Erythroblast (primary cell): ENCODE data around the gene TMEM223.
A peak's percentile ranks its signal among the peaks of the same experiment; 100 is the strongest.

Experiments
- DNase-seq, 2 experiments: peaks; one replicate each; lab custom pipeline; 2025; lab: John Stamatoyannopoulos, UW
- GATA1 ChIP-seq: IDR thresholded peaks from 2 replicates; pipeline ENCODE4 v1.6.1; 2011; ENCODE audit warnings: low read depth, mild to moderate bottlenecking, control low read depth, low read length, moderate library complexity
- POLR2A ChIP-seq: IDR thresholded peaks from 2 replicates; pipeline ENCODE4 v1.6.1; 2011; ENCODE audit warnings: mild to moderate bottlenecking, low read length

The TMEM223 gene

DNA sequence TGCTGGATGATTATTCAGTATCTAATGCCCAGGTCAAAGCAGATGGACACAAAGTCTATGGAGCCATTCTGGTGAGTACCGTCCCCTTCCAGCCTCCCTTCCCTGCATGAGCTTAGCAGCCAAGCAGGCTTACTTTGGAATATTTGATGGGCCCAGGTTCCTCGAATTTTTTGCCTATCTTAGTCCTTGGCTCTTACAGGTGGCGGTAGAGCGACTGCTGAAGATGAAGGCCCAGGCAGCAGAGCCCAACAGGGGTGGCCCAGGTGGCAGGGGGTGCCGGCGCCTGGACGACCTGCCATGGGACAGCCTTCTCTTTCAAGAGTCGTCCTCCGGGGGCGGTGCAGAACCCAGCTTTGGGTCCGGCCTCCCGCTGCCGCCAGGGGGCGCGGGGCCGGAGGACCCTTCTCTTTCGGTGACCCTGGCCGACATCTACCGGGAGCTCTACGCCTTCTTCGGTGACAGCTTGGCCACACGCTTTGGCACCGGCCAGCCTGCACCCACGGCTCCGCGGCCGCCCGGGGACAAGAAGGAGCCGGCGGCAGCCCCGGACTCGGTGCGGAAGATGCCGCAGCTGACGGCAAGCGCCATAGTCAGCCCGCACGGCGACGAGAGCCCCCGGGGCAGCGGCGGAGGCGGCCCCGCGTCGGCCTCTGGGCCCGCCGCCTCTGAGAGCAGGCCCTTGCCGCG is 5.3 kb downstream of the TMEM223 start:
- no peak for TF ChIP-seq POLR2A
- no peak for TF ChIP-seq GATA1
- DNase-seq = peak; percentile 91 to 95

DNA sequence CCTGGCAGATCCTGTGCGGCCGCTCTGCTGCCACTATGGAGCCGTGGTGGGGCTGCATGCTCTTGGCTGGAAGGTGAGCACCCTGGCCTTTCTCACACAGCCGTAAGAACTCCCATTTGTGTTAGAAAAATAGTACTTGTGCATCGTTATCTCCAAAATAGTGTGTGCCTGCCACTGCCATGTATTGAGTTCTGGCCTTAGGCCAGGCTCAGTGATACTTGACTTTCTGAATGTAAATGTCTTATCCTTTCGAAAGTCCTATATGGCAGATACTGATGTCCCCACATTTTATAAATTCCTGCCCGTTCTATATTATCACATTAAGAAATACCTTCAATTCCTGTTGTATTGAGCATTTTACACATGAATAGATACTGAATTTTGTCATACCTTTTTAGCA is 9.1 kb downstream of the TMEM223 start:
- peak; percentile 29 to 53 for DNase-seq

DNA sequence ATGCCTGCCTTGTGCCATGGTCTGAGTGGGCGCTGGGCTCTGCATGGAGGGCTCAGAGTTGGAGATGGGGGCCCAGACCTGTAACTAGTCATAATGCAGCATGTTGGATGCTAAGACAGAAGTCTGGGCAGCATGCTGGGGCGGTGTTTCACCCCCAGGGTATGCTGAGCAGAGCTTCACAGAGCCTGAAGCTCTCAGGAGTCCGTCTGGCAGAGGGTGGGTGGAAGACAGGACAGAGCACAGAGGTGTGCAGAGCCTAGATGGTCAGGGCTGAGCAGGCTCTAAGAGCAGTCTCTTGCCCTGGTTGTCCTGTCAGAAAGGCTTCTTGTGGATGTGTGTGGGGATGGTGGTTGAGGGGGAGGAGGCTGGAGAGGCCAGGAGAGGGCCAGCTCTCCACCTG is 13.4 kb downstream of the TMEM223 start:
- no peak for DNase-seq
- TF ChIP-seq GATA1 (no peak), POLR2A (no peak)

More for the DNA sequence above, 9.1 kb downstream of the TMEM223 start:
- TF ChIP-seq POLR2A (no peak), GATA1 (no peak)

DNA sequence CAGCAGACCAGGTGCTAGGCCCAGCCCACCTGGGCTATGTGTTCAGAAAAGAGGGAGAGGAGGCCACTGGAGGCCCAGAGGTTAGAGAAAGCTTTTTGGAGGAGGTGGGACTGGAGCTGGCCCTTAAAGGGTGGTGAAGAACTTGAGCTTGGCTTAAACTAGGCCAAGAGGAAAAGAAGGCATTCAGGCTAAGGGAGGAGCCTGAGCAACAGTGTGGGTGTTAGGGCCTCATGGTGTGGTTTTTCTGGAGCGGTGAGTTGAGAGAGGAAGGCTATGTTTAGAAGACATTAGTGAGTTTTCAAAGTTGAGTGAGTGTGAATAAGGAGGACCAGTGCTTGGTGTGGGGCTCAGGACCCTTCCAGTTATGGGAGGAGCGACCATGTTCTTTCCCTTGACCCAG is 14.4 kb downstream of the TMEM223 start:
- TF ChIP-seq POLR2A = no peak
- no peak for TF ChIP-seq GATA1
- DNase-seq = no peak

DNA sequence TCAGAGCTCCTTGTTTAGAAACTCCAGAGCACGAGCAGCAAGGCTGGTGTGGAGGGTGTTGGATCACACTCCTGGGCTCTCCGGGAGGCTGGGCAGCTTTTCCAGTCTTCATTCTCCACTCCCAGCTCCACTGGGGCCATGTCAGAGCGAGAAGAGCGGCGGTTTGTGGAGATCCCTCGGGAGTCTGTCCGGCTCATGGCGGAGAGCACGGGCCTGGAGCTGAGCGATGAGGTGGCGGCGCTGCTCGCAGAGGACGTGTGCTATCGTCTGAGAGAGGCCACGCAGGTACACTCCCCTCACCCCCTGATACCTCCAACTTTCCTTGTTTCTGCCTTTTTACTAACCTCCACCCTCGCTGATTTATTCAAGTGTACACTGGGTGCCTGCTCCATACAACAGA is 16.2 kb downstream of the TMEM223 start:
- TF ChIP-seq GATA1 (no peak), POLR2A (no peak)
- DNase-seq = no peak

DNA sequence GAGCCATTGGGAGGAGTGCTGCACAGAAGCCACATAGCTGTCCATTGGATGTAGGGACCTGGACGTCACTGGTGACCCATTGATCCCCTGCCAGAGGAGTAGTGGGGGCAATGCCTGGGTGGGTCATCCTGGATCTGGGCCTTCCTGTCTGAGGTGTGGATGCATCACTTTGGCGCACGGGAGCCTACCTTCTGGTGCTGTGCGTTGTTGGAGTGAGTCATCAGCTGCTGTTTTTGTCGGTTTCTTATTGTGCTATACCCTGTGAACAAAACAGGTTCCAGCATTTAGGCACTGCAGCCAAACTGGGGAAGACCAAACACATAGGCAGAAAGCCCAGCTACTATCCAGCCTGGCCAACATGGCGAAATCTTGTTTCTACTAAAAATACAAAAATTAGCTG is 17.4 kb downstream of the TMEM223 start:
- TF ChIP-seq POLR2A = no peak
- TF ChIP-seq GATA1 = no peak
- DNase-seq = no peak

DNA sequence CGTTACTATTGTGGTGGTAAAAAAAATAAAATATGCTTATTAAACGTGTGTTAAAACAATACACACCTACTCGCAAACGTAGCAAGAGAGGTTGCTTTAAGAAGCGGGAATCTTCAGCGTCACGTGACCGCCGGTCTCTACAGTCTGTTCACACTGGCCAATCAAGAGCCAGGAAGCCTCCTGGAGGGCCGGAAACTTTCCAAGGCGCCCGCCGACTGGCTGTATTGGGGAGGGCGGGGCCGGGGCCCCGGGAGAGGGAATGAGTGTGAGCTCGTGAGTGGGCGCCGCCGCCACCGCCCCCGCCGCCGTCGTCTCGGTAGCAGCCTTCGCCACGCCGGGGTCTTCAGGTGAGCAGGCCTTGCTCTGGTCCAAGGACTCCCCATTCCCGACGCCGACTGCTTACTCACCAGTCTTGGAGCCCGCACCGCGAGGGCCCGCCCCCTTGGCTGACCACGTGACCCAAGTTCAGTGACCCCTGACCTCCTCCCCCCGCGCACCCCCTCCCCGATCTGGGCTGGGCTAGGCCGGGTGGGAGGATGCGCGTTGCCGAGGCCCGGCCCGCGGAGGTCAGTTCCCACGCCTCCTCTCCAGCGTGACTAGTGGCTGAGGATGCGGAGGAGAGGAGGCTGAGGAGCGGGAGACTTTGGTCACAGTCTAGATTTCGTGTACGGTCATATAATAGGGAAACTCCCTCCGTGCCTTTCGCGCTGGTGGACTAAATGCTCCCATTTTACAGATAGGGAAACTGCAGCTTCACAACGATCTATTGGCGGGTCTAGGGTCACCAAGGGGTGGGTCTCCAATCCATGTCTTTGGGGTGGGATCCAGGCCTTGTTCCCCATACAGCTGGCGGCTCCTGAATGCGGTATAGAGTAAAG is 20.4 kb downstream of the TMEM223 start, which contains the start of gene TAF6L:
TSS of gene TAF6L (plus strand) at position 253 of the 878 bp plus-strand sequence. CDS start 4,388 bp downstream, outside the sequence.
- DNase-seq = peak; percentile 95 to 96
- TF ChIP-seq GATA1 = no peak
- peak; percentile 69 for TF ChIP-seq POLR2A

DNA sequence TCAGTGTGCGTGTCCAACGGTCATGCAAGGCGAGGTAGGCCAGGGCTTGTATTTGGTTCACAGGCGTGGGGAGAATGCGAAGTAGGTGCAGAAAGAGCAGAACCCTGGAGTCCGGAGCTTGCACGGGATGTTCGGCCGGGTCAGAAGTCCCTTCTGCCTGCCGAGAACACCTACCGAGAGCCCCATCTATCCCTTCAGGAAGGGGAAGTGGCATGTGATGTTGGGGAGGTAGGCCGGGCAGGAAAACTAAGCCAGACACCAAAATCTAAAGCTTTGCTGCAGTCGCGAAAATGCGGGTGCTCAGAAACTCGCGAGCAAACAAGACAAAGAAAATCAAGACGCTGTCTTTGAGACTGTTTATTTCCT is 21.0 kb downstream of the TMEM223 start:
- no peak for TF ChIP-seq POLR2A
- no peak for TF ChIP-seq GATA1
- peak; percentile 70 to 73 for DNase-seq

DNA sequence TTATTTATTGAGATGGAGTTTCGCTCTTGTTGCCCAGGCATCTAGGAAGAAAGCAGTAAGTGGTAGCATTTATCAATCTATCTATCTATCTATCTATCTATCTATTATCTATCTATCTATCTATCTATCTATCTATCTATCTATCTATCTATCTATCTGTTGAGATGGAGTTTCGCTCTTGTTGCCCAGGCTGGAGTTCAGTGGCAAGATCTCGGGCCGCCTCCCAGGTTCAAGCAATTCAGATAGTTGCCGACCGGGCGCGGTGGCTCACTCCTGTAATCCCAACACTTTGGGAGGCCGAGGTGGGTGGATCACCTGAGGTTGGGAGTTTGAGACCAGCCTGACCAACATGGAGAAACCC is 31.0 kb downstream of the TMEM223 start:
- DNase-seq = peak; percentile 39 to 49

DNA sequence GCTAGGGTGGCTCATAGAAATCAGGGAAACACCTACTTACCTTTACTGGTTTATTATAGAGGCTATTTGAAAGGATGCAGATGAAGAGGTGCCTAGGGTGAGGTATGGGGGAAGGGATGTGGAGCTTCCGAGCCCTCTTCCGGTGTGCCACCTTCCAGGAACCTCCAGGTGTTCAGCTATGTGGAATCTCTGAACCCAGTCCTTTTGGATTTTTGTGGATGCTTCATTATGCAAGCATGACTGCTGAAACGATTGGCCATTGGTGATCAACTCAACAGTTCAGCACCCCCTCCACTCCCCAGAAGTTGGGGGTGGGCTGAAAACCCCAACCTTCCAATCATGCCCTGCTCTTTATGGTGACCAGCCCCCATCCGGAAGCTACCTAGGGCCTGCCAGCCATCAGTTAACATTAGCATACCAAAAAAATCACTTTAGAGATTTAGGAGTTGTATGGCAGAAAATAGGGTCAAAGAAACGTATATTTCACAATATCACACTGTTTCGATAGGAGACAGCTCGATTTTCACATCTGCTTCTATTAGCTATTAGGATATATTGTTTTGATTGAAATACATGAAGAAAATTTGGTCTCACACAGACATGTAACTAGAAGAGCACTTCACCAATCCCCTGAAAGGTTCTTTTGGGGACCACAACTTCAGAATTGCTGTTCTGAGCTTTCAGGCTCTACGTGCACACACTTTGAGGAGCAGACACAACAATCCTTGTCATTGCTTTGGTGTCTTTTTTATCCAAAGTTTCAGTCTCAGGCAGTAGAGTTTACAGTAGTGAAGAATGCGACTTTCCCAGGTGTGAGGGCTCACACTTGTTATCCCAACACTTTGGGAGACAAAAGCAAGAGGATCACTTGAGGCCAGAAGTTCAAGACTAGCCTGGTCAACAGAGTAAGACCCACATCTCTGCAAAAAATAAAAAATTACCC is 33.7 kb downstream of the TMEM223 start:
- TF ChIP-seq GATA1 = no peak
- no peak for TF ChIP-seq POLR2A
- no peak for DNase-seq

DNA sequence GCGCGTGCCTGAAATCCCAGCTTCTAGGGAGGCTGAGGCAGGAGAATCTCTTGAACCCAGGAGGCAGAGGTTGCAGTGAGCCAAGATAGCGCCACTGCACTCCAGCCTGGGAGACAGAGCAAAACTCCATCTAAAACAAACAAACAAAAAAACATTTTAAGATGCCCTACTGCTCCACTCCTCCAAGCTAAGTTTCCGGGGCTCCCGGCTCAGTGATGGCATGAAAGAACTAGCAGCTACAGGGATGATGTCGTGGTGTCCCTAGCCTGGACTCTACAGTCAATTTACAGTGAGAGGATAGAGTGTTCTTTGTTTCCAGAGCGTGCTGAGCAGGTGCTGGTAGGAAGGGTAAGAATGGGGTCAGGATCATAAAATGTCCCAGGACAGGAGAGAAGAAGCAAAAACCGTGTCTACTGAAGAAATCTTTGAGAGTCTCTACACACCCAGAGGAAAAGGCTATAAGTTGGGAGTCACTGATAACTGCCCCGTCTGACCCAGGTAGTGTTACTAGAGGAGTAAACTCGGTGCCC is 36.7 kb downstream of the TMEM223 start:
- DNase-seq = no peak
- no peak for TF ChIP-seq POLR2A
- no peak for TF ChIP-seq GATA1

DNA sequence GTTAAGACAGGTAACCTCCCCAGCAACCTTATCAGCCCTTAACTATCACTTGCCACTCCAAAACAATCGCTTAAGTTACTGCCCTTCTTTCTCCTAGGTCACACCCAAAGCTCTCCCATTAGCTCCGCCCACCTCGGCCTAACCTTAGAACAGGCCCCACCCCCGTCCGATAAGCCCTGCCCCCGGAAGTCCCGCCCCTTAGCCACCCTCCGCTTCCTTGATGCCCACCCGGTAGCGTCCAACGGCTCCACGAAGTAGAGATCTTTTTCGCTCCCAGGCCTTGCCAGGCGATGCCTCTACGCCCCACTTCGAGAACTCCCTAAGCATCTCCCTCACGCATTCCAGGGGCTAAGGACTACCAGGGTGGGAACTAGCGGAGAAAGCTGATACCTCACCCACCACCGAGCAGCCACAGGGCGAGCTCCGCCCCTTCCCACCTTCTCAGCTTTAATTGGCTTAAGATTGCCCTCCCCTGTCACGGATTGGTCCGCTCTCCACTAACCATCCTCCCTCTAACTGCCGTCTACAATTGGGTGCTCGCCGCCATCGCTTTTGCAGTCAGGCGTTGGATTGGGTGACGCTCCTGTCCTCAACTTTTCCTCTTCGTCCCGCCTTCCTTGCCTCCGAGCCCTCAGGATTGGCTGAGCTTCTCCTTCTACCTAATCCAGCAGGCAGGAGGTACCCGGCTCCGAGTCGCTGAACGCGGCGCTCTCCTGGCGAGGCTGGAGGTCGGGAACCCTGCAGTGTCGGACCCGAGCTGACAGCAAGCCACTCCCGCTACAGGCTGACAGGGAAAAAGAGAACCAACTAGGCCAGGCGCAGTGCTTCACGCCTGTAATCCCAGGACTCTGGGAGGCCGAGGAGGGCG is 37.8 kb downstream of the TMEM223 start, which contains the start of gene ZBTB3:
TSS of gene ZBTB3 (minus strand) at position 425 of the 868 bp plus-strand sequence. CDS start 496 bp downstream, outside the sequence.
- TF ChIP-seq POLR2A (peak; percentile 99), GATA1 (no peak)
- peak; percentile 100 for DNase-seq
